ENCODE measurements around the gene ADAMTS8.

DNA sequence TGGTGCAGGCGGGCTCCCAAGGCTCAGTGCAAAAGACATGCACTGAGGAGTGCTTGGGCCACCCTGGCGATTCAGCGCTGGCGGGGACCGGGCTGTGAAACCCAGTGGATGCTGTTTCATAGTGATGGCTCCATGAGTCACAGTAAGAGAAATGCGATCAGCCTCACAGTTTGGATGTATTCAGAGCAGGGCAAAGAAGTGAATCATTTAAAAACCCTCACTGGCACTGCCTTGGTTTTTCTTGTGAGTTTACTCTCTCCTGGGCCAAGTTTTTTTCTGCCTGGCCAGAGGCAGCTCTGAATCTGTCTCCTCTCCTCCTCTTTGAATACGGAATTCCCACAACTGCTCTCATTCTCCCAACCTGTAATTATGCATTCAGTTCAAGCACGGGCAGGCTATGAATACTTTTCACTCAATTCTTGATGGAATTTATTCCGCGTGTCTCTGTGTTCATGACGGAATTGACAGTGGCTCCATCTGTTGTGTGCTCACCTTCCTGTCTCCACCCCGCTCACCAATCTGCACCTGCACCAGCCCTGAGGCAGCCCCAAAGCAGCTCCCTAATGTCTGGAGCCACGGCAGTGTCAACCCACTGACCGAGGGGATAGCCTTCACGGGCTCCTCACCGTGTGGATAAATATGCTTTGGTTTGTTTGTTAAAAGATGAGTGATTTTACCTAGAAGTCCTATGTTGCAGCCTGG lies 14.9 kb downstream of the ADAMTS8 start:
- TF ChIP-seq YY1 (IDR thresholded peaks at IDR 0.05; ENCODE audit: insufficient read depth, insufficient read length) (no peak), ZNF274 (IDR thresholded peaks at IDR 0.05; ENCODE audit: low read depth, low read length) (no peak), SUZ12 (IDR thresholded peaks at IDR 0.05; ENCODE audit: extremely low read depth, insufficient read depth, insufficient read length) (no peak)
